ENCODE measurements around the gene FCRLA.
A peak's percentile ranks its signal among the peaks of the same experiment; 100 is the strongest.
"Not testable (repeated sequence)": the region's sequence is repeated elsewhere in the genome, so short reads cannot be mapped to it uniquely, and the experiment has no call there.

FCRLA gene

GRCh38 chr1:161707503-161707902, 474 bp downstream of the FCRLA start:
- DNase-seq: no peak

- DNase-seq: no peak
Observed at GRCh38 chr1:161709373-161709772, 2.3 kb downstream of the FCRLA start.

- no peak for DNase-seq
Observed at GRCh38 chr1:161710560-161710959, 3.5 kb downstream of the FCRLA start.

GRCh38 chr1:161718559-161719324, 11.7 kb downstream of the FCRLA start:
- DNase-seq: no peak

GRCh38 chr1:161719325-161719611, 12.2 kb downstream of the FCRLA start:
- no peak for DNase-seq

GRCh38 chr1:161720422-161720821, 13.4 kb downstream of the FCRLA start:
- DNase-seq: no peak

GRCh38 chr1:161720956-161721737, 14.1 kb downstream of the FCRLA start, which contains the start of gene FCRLB:
Gene FCRLB (plus strand): TSS chr1:161721544. CDS start chr1:161722673, 1,129 bp downstream.
- no peak for DNase-seq

- no peak for DNase-seq
Observed at GRCh38 chr1:161721738-161722343, 14.8 kb downstream of the FCRLA start.

GRCh38 chr1:161722406-161722805, 15.4 kb downstream of the FCRLA start:
- no peak for DNase-seq

GRCh38 chr1:161723459-161724141, 16.6 kb downstream of the FCRLA start:
- no peak for DNase-seq

- DNase-seq: not testable (repeated sequence)
Observed at GRCh38 chr1:161725258-161725907, 18.4 kb downstream of the FCRLA start.

GRCh38 chr1:161725908-161726472, 19.0 kb downstream of the FCRLA start:
- no peak for DNase-seq

GRCh38 chr1:161726473-161727255, 19.6 kb downstream of the FCRLA start:
- peak; percentile 41 for DNase-seq

GRCh38 chr1:161727256-161727924, 20.4 kb downstream of the FCRLA start:
- DNase-seq: no peak

- DNase-seq: no peak
Observed at GRCh38 chr1:161728376-161729226, 21.6 kb downstream of the FCRLA start.

GRCh38 chr1:161730050-161730564, 23.1 kb downstream of the FCRLA start:
- DNase-seq: no peak

GRCh38 chr1:161731241-161731640, 24.2 kb downstream of the FCRLA start:
- DNase-seq: no peak

GRCh38 chr1:161731981-161732718, 25.1 kb downstream of the FCRLA start:
- no peak for DNase-seq

- DNase-seq: no peak
Observed at GRCh38 chr1:161733526-161733925, 26.5 kb downstream of the FCRLA start.

Measured in DMS153 (cell line).